HL-60 (cell line): Measurements from ENCODE around the gene HINT2.

Source experiments
- DNase-seq, 2 experiments: peaks; one replicate each; pipeline ENCODE4 v3.0.0-alpha.2; 2010 to 2020; ENCODE audit warnings: low read depth in 1 of 2, low spot score in 1 of 2
- H3K27ac ChIP-seq: fragments of 250-450 bp; sonication (Bioruptor Pico); replicated peaks from 2 replicates; pipeline ENCODE4 v1.5.1; 2020; ENCODE audit warnings: mild to moderate bottlenecking, moderate library complexity
- H3K27me3 ChIP-seq: fragments of 250-450 bp; sonication (Bioruptor Pico); 2 replicates; pipeline ENCODE4 v1.5.1; 2021; ENCODE audit warnings: mild to moderate bottlenecking, moderate library complexity; ENCODE audit not compliant: insufficient read depth, poor library complexity, severe bottlenecking
- H3K4me3 ChIP-seq: replicated peaks from 2 replicates; pipeline ENCODE4 v1.5.1; 2011; ENCODE audit warnings: mild to moderate bottlenecking, control low read depth, low read length; ENCODE audit not compliant: insufficient read depth
- GABPA ChIP-seq: IDR thresholded peaks from 2 replicates; pipeline ENCODE4 v1.6.1; 2012; ENCODE audit warnings: low read depth
- POLR2AphosphoS5 ChIP-seq: IDR thresholded peaks from 2 replicates; pipeline ENCODE4 v1.6.1; 2012; ENCODE audit warnings: low read depth
- SPI1 ChIP-seq: IDR thresholded peaks from 2 replicates; pipeline ENCODE4 v1.6.1; 2012; ENCODE audit warnings: low read depth, mild to moderate bottlenecking, borderline replicate concordance
- TF ChIP-seq, protein P1 (sequence below): IDR thresholded peaks from one replicate; pipeline ENCODE4 v1.5.1; 2011; ENCODE audit warnings: low read length, control low read depth, inconsistent platforms; ENCODE audit not compliant: insufficient read depth
- TF ChIP-seq, protein P2 (sequence below): IDR thresholded peaks from 2 replicates; pipeline ENCODE4 v1.6.1; 2012; ENCODE audit warnings: low read depth; ENCODE audit not compliant: insufficient replicate concordance

HINT2 gene

DNA sequence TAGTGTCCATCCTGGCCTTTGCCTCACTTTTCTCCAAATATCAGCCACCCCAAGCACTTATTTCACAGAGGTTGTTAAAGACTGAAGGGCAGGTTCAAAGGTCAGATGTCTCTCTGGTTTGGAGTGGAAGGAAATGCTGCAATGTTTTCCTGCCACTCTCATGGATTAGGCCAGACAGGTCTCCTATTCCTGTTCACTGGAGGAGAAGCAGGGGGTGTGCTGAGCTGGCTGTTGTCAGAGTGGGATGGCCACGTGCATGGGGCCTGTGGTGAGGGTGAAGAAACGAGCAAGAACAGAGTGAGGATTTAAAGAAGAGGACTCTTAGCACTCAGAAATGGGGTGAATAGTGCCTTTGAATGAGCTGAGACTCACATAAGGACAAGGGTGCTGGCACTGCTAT is 20.9 kb upstream of the HINT2 start:
- TF ChIP-seq, protein P1, sequence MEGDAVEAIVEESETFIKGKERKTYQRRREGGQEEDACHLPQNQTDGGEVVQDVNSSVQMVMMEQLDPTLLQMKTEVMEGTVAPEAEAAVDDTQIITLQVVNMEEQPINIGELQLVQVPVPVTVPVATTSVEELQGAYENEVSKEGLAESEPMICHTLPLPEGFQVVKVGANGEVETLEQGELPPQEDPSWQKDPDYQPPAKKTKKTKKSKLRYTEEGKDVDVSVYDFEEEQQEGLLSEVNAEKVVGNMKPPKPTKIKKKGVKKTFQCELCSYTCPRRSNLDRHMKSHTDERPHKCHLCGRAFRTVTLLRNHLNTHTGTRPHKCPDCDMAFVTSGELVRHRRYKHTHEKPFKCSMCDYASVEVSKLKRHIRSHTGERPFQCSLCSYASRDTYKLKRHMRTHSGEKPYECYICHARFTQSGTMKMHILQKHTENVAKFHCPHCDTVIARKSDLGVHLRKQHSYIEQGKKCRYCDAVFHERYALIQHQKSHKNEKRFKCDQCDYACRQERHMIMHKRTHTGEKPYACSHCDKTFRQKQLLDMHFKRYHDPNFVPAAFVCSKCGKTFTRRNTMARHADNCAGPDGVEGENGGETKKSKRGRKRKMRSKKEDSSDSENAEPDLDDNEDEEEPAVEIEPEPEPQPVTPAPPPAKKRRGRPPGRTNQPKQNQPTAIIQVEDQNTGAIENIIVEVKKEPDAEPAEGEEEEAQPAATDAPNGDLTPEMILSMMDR = no peak
- TF ChIP-seq POLR2AphosphoS5 (no peak), SPI1 (no peak), GABPA (no peak)
- TF ChIP-seq, protein P2, sequence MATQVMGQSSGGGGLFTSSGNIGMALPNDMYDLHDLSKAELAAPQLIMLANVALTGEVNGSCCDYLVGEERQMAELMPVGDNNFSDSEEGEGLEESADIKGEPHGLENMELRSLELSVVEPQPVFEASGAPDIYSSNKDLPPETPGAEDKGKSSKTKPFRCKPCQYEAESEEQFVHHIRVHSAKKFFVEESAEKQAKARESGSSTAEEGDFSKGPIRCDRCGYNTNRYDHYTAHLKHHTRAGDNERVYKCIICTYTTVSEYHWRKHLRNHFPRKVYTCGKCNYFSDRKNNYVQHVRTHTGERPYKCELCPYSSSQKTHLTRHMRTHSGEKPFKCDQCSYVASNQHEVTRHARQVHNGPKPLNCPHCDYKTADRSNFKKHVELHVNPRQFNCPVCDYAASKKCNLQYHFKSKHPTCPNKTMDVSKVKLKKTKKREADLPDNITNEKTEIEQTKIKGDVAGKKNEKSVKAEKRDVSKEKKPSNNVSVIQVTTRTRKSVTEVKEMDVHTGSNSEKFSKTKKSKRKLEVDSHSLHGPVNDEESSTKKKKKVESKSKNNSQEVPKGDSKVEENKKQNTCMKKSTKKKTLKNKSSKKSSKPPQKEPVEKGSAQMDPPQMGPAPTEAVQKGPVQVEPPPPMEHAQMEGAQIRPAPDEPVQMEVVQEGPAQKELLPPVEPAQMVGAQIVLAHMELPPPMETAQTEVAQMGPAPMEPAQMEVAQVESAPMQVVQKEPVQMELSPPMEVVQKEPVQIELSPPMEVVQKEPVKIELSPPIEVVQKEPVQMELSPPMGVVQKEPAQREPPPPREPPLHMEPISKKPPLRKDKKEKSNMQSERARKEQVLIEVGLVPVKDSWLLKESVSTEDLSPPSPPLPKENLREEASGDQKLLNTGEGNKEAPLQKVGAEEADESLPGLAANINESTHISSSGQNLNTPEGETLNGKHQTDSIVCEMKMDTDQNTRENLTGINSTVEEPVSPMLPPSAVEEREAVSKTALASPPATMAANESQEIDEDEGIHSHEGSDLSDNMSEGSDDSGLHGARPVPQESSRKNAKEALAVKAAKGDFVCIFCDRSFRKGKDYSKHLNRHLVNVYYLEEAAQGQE = no peak
- peaks cover 14% of the 10 kb centered on the region for H3K27me3 ChIP-seq
- H3K4me3 ChIP-seq = no peak overlapping the region
- no peak for DNase-seq
- no peak overlapping the region for H3K27ac ChIP-seq

DNA sequence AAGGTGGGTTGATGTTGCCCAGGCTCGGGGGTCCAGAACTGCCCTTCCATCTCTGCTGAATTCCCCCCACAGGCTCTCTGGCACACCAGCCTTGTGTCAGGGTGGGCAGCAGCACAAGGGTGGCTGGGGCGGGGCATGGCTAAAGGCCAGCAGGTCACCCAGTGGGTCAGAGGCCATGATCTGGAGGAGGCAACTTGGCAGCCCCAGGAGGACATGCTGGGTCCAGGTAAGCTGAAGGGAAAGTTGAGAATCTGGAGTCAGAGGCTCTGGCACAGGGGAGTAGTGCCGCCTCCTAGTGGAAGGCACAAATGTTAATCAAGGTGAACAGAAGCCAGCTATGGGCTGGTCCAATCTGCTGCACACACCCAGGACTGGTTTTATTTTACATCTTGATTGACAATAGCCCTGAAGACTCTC is 20.4 kb upstream of the HINT2 start:
- Histone ChIP-seq H3K27ac (no peak overlapping the region), H3K27me3 (peaks cover 12% of the 10 kb centered on the region), H3K4me3 (no peak overlapping the region)
- TF ChIP-seq GABPA (no peak), SPI1 (no peak), POLR2AphosphoS5 (no peak)
- TF ChIP-seq, protein P2 = no peak
- TF ChIP-seq, protein P1 = no peak
- no peak for DNase-seq

DNA sequence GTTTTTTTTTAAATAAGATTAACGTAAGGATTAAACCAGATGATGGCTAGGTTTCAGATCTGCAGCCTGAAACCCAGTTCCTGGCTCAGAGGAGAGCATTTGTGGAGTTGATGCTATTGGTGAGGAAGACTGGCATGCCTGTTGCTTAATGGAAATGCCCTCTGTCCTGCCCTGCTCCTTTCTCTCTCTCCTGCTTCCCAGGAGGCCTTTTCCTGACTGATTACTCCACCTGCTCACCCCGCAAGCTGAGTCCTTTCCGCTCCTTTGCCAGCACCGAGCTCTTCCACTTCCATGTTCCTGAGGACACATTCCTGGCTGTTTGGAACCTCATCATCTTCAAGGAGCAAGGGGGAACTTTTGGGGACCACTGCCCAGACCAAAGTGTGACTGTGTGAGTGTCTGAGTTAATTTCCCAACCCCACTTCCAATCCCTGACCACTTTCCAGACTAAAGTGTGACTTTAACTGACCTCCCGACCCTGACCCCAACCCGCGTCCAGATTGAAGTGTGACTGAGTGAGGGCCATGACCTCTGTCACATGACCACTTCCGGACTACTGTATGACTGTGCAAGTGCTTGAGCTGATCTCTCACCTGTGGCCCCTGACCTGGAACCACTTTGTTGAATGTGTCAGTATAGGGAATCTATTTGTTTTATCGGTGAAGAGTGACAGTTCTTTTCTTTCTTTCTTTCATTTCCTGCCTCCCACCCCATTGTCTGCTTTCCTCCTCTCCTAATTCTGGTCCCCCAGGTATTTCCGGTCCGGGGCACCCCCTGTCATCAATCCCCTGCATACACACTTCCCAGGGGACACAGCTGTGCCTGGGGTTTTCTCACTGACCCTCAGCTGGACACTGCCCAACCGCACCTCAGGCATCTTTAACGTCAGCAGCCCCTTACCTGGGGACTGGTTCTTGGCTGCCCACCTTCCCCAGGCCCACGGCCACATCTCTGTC is 19.7 kb upstream of the HINT2 start:
- Histone ChIP-seq H3K27ac (no peak overlapping the region), H3K27me3 (peaks cover 6% of the 10 kb centered on the region), H3K4me3 (no peak overlapping the region)
- TF ChIP-seq, protein P1 = no peak
- TF ChIP-seq SPI1 = no peak
- DNase-seq = no peak
